Measurements from ENCODE around the gene NQO1. TPM values are rescaled to one million over a fixed set of nuclear protein-coding genes. Genes with fewer than 3 reads are reported as not detected.

NQO1 gene
- total and polyA plus RNA-seq, 2 of the 8 experiments (the other 6 are each of a cell fraction or from before 2014, with no cell fraction given), result 32.7 to 45.7 TPM

- Histone ChIP-seq H3K27me3 (replicated peaks in 1 of 4; ENCODE audit: control insufficient read depth in 3 of 4, extremely low read depth in 1 of 4, insufficient read depth in 3 of 4, low read length in 3 of 4) (no peaks in the 10 kb centered on the region), H4K91ac (replicated peaks; ENCODE audit: insufficient read length, low read length) (no peak overlapping the region), H3K4me3 (ENCODE audit: extremely low read depth in 1 of 4, insufficient read depth in 2 of 4, low read depth in 3 of 4, low read length in 4 of 4) (no peak overlapping the region), H3K4me2 (ENCODE audit: insufficient read depth in 1 of 2, low read depth in 2 of 2, low read length in 2 of 2) (no peak overlapping the region), H3K56ac (replicated peaks; ENCODE audit: insufficient read length, low read depth, low read length) (no peak overlapping the region), H2AFZ (ENCODE audit: low read length) (no peak overlapping the region), H3K4ac (replicated peaks; ENCODE audit: insufficient read length, low read depth, low read length) (no peak overlapping the region), H2BK12ac (ENCODE audit: low read depth, low read length) (no peak overlapping the region), H2BK20ac (ENCODE audit: low read length) (no peak overlapping the region), H4K8ac (ENCODE audit: extremely low read depth, insufficient read depth, low read length) (no peak overlapping the region), H4K20me1 (replicated peaks in 1 of 2; ENCODE audit: control insufficient read depth in 1 of 2, insufficient read depth in 2 of 2, low read length in 2 of 2) (peaks cover 0 to 27% of the 10 kb centered on the region in 2 experiments), H3K4me1 (replicated peaks in 1 of 4; ENCODE audit: control insufficient read depth in 3 of 4, insufficient read depth in 4 of 4, low read length in 3 of 4) (no peaks in the 10 kb centered on the region), H3K9ac (replicated peaks in 1 of 4; ENCODE audit: extremely low read depth in 1 of 4, low read depth in 3 of 4, low read length in 3 of 4) (no peak overlapping the region), H2BK120ac (replicated peaks; ENCODE audit: low read depth, low read length) (no peak overlapping the region), H3K27ac (ENCODE audit: low read depth, low read length) (no peak overlapping the region), H3K79me1 (ENCODE audit: low read depth, low read length) (peaks cover 10% of the 10 kb centered on the region), H2BK15ac (ENCODE audit: low read length) (no peak overlapping the region), H2AK5ac (ENCODE audit: low read depth, low read length) (no peak overlapping the region), H3K14ac (ENCODE audit: insufficient read length) (no peak overlapping the region), H4K5ac (ENCODE audit: insufficient read length, low read depth, low read length) (no peak overlapping the region), H2BK5ac (ENCODE audit: low read depth, low read length) (no peak overlapping the region), H3K23me2 (ENCODE audit: low read depth, low read length) (no peaks in the 10 kb centered on the region), H3K79me2 (ENCODE audit: control insufficient read depth in 1 of 2, insufficient read depth in 2 of 2, low read length in 2 of 2) (peaks cover 0 to 4% of the 10 kb centered on the region in 2 experiments; a peak in 1 of 4 replicates), H3K23ac (ENCODE audit: insufficient read length) (no peak overlapping the region), H3K36me3 (ENCODE audit: control insufficient read depth in 2 of 4, insufficient read depth in 4 of 4, low read length in 3 of 4) (peaks cover 58 to 90% (median 79%) of the 10 kb centered on the region in 4 experiments), H3K18ac (ENCODE audit: extremely low read depth, low read length) (no peak overlapping the region), H3K9me3 (ENCODE audit: insufficient read depth in 2 of 2, low read depth in 1 of 2, low read length in 1 of 2) (no peaks in the 10 kb centered on the region)
- DNase-seq (ENCODE audit: low read depth in 1 of 2, low spot score in 2 of 2) (no peak), FAIRE-seq (no peak)
- 93% methylated on average over 11 of the region's 11 CpGs; no CpG with 5 or more reads in 1 of the 2 experiments for whole genome bisulfite sequencing, 2 experiments (ENCODE audit: extremely low coverage in 1 of 2, insufficient coverage in 1 of 2, insufficient read length in 1 of 2, insufficient replicate concordance in 2 of 2, low coverage in 1 of 2, low lambda C conversion rate in 2 of 2, missing lambda C conversion rate in 1 of 2)
- TF ChIP-seq SUZ12 (IDR thresholded peaks at IDR 0.05; ENCODE audit: low read length) (no peak), CTBP2 (IDR thresholded peaks at IDR 0.05; ENCODE audit: borderline replicate concordance, insufficient read depth, insufficient read length, low read length) (no peak), HDAC2 (IDR thresholded peaks at IDR 0.05; ENCODE audit: borderline replicate concordance in 1 of 2, low read depth in 2 of 2, low read length in 2 of 2) (no peak), EZH2 (IDR thresholded peaks at IDR 0.05; ENCODE audit: low read depth, low read length, severe bottlenecking) (no peak), BCL11A (IDR thresholded peaks at IDR 0.05; ENCODE audit: low read depth in 2 of 2, low read length in 2 of 2) (no peak), FOSL1 (IDR thresholded peaks at IDR 0.05; ENCODE audit: insufficient read depth, low read depth, low read length) (no peak)
- ChIA-PET POLR2A (ENCODE audit: partially characterized antibody) (interaction anchor here (0.8 to 3.2 kb wide), 4 partner anchors 9 to 21 kb away, joined by 3 to 11 read pairs (median 7); partner anchors contain the start of genes NOB1 and WWP2), CTCF (ENCODE audit: partially characterized antibody) (interaction anchor here (0.8 to 2.2 kb wide), 3 partner anchors 9 to 36 kb away, joined by 3 to 16 read pairs (median 7); partner anchors contain the start of gene NOB1)
Measured at GRCh38 chr16:69745232-69745612, 18.9 kb upstream of the NQO1 start.

Data from H1 (cell line).